ENCODE results near the gene KIF26B.

The KIF26B gene

GRCh38 chr1:245516284-245516759, 361.5 kb downstream of the KIF26B start:
- DNase-seq, result no peak

GRCh38 chr1:245520611-245521010, 365.8 kb downstream of the KIF26B start:
- no peak for DNase-seq

GRCh38 chr1:245526141-245526540, 371.4 kb downstream of the KIF26B start:
- no peak for DNase-seq

- DNase-seq, result no peak
Measured at GRCh38 chr1:245528258-245528635, 373.5 kb downstream of the KIF26B start.

- no peak for DNase-seq
Measured at GRCh38 chr1:245530937-245531336, 376.2 kb downstream of the KIF26B start.

GRCh38 chr1:245537992-245538391, 383.2 kb downstream of the KIF26B start:
- peak; percentile 45 for DNase-seq

GRCh38 chr1:245538671-245539070, 383.9 kb downstream of the KIF26B start:
- no peak for DNase-seq

GRCh38 chr1:245541369-245541768, 386.6 kb downstream of the KIF26B start:
- DNase-seq, result peak; percentile 17

GRCh38 chr1:245542365-245542764, 387.6 kb downstream of the KIF26B start:
- DNase-seq, result no peak

GRCh38 chr1:245544236-245544635, 389.5 kb downstream of the KIF26B start:
- DNase-seq, result no peak

GRCh38 chr1:245546875-245547274, 392.1 kb downstream of the KIF26B start:
- no peak for DNase-seq

GRCh38 chr1:245549996-245550719, 395.4 kb downstream of the KIF26B start:
- no peak for DNase-seq

GRCh38 chr1:245550720-245551043, 395.9 kb downstream of the KIF26B start:
- no peak for DNase-seq

- DNase-seq, result no peak
Measured at GRCh38 chr1:245551536-245551935, 396.8 kb downstream of the KIF26B start.

GRCh38 chr1:245552331-245552730, 397.5 kb downstream of the KIF26B start:
- peak; percentile 55 for DNase-seq

- no peak for DNase-seq
Measured at GRCh38 chr1:245556057-245556456, 401.3 kb downstream of the KIF26B start.

GRCh38 chr1:245558069-245558468, 403.3 kb downstream of the KIF26B start:
- no peak for DNase-seq

- DNase-seq, result no peak
Measured at GRCh38 chr1:245560316-245560859, 405.6 kb downstream of the KIF26B start.

GRCh38 chr1:245561665-245562234, 407.0 kb downstream of the KIF26B start:
- DNase-seq, result no peak

GRCh38 chr1:245566134-245566533, 411.3 kb downstream of the KIF26B start:
- no peak for DNase-seq

- DNase-seq, result peak; percentile 83
Measured at GRCh38 chr1:245566952-245567351, 412.2 kb downstream of the KIF26B start.

- no peak for DNase-seq
Measured at GRCh38 chr1:245571815-245572294, 417.1 kb downstream of the KIF26B start.

- DNase-seq, result no peak
Measured at GRCh38 chr1:245572709-245573108, 417.9 kb downstream of the KIF26B start.

- peak; percentile 39 for DNase-seq
Measured at GRCh38 chr1:245575710-245576109, 420.9 kb downstream of the KIF26B start.
